Measurements from ENCODE around the gene CLEC12A. TPM values are rescaled to one million over a fixed set of nuclear protein-coding genes. Genes with fewer than 3 reads are reported as not detected.

The CLEC12A gene
- 1 to 10 TPM in 3 of 4 donors, under 1 TPM in 1; 0.75 to 6.5 (median 1.7) TPM for total RNA-seq

- ATAC-seq (ENCODE audit: low FRiP score) (no peak), DNase-seq (ENCODE audit: low spot score) (no peak)
- TF ChIP-seq CTCF (IDR thresholded peaks at IDR 0.05): no peak
These were observed at the start of gene CLEC12A for GRCh38 chr12:9971181-9971580. Gene CLEC12A (plus strand): TSS chr12:9971409. CDS start chr12:9971597, 188 bp downstream.

- ATAC-seq (ENCODE audit: low FRiP score) (no peak), DNase-seq (ENCODE audit: low spot score) (no peak)
- no peak for TF ChIP-seq CTCF (IDR thresholded peaks at IDR 0.05)
These were observed 48.8 kb upstream of the CLEC12A start for GRCh38 chr12:9922429-9922828.

GRCh38 chr12:9925705-9926393, 45.4 kb upstream of the CLEC12A start:
- no peak for ATAC-seq (ENCODE audit: low FRiP score)
- no peak for DNase-seq (ENCODE audit: low spot score)
- no peak for TF ChIP-seq CTCF (IDR thresholded peaks at IDR 0.05)

GRCh38 chr12:9926876-9927275, 44.3 kb upstream of the CLEC12A start:
- no peak for ATAC-seq (ENCODE audit: low FRiP score)
- no peak for DNase-seq (ENCODE audit: low spot score)
- TF ChIP-seq CTCF (IDR thresholded peaks at IDR 0.05): no peak

GRCh38 chr12:9928607-9929006, 42.6 kb upstream of the CLEC12A start:
- TF ChIP-seq CTCF (IDR thresholded peaks at IDR 0.05): no peak
- ATAC-seq (ENCODE audit: low FRiP score): no peak
- DNase-seq (ENCODE audit: low spot score): no peak

GRCh38 chr12:9931245-9931644, 40.0 kb upstream of the CLEC12A start:
- ATAC-seq (ENCODE audit: low FRiP score): no peak
- TF ChIP-seq CTCF (IDR thresholded peaks at IDR 0.05): no peak
- DNase-seq (ENCODE audit: low spot score): no peak

- TF ChIP-seq CTCF (IDR thresholded peaks at IDR 0.05): no peak
- ATAC-seq (ENCODE audit: low FRiP score) (no peak), DNase-seq (ENCODE audit: low spot score) (no peak)
These were observed 38.9 kb upstream of the CLEC12A start, which contains the start of gene CLEC2A for GRCh38 chr12:9932270-9932669. Gene CLEC2A (minus strand): TSS chr12:9932370. CDS start chr12:9932329, 41 bp downstream.

Measured in omental fat pad (tissue), 4 donors.